T follicular helper cell (primary cell): ENCODE results near the gene INCA1.

Experiments
- DNase-seq: peaks from one replicate; pipeline ENCODE4 v3.0.0-alpha.2; 2020; ENCODE audit warnings: low read depth

The INCA1 gene

DNA sequence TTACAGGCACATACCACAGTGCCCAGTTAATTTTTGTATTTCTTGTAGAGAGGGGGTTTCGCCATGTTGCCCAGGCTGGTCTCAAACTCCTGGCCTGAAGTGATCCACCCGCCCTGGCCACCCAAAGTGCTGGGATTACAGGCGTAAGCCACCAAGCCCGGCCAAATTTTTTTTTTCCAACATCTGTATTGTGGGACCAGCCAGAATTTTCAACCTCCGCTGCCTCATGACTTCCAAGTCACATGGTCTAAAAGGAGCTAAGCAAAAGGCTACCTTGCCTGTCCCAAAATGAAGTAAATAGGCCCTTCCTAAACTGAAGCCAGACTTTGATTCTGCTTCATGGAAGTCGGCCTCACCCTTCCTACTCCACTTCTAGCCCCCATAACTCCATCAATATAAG lies 25.5 kb downstream of the INCA1 start:
- no peak for DNase-seq

DNA sequence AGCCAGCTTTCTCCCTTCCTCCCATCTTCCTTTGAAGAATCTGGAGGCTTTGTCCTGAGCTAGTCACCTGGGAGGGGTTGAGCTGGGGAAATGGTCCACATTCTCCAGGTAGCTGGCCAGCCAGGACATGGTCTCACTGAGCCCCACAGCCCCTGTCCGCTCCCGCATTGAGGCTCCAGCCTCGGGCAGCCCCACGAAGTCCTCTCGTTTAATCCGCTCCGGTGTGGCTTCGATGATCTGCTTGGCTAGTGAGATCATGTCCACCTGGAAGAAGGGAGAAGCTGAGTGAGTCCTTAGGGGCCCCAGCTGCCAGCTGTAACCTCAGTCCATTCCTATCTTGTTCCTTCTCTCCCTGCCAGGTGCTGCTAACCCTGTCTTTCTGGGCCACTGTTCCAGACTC lies 27.0 kb downstream of the INCA1 start:
- no peak for DNase-seq

DNA sequence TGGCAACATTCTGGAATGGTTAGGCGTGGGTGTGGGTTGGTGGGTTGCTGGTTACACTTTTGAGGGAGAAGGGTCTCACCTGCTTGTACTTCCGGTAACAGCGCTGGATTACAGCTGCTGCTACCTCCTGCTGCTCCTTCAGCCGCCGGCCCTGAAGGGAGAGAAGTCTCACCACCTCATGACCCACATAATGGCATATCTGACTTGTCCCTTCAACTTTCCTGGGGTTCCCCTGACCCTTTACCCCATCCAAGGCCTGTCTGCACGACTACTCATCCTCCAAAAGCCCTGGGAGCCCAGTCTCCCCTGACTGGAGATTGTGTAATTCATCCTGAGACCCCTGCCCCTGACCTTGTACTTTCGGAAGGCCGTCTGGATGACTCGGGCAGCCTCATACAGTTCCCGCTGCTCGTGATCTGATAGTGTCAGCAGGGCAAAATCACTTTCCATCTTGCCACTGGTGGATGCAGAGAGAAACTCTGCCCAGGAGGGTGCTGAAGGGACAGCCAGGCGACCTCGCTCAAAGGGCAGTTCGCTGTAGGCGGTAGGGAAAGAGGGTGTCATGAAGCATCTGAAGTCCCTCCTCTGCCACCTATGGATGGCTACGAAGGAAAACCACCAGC lies 27.7 kb downstream of the INCA1 start:
- DNase-seq = no peak

DNA sequence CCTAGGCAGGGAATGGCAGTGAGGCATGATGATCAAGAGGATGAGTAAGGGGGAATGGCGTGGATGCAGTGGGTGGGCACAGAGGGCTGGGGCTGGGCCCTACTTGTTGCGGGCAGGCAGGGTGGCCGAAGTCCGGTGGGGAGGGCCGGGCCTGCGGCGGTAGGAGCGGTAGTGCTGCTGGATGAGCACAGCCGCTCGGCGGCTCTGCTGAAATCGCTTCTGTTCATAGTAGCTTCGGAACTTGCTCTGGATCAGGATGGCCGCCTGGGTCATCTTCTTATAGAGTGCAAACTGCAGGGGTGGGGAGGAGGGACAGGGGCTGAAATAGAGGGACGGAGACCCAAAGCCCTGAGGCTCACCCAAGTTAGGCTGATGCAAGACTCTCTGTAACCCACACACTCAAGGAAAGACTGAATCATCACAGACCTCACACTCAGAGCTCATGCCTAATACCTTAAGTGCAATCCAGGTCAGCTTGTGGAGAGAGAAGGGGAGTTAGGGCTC lies 28.2 kb downstream of the INCA1 start:
- DNase-seq = no peak

DNA sequence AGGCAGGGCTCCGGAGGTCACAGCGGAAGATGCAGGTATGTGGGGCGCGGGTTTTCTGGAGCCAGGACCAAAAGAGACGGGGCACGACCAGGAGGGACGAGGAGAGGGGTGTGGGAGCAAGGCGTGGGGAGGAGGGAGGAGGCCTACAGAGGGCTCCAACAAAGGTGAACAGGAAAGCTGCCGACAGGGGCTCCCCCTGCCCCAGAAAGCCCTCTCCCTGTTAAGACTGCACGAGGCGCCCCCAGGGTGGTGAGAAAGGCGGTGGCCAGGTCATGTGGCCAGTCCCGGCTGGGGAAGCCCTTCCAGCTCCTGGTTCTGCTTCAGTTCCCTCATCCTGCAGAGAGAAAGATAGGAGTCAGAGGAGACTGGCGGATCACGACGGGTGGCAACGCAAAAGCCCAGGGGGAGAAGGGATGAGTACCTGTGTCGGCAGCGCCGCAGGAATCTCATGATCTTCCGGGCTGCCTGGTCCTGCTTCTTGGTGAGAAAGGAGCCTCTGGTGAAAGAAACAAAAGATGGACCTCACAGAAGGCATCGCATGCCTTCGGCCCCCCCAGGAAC lies 28.8 kb downstream of the INCA1 start:
- no peak for DNase-seq

DNA sequence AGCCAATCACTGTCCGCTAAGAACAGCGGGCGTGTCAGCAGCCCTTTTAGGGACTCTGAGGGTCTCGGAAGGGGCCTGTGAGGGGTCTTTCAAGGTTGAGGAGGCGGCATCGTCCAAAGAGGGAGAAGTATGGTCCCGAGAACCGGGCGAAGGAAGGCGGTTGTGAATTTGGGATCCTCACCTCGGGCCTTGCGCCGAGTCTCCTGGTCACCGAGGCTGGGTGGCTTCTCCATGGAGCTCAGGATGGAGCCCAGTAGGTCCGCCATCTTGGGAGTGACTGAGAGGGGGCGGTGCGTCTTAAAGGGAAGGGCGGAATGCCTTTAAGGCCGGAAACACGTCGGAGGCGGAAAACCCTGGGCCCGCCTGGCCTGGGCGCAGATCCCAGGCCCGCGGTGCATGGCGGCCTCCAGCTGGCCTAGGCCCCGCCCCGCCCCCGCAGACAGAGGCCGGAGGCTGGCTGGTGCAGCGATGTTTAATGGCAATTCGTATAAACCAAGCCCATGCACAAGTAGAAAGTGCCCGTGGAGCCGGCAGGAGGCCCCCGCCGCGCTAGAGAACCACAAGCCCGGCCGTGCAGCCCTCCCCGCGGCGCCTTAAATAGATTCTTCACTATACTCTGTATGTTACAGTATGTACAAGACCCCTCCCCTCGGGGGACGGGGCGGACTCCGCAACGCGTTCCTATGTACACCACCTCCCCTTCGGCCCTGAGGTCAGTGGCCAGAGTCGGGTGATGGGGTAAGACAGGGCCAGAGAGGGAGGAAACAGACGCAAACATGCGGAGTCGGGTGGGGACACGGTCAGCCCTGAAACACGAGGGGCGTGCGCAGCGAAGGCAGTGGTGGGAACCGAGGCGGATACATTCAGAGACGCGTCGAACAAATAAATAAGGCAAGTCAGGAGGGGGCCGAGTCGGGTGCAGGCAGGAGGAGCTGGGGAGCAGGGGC lies 29.5 kb downstream of the INCA1 start, which contains the start of gene SPAG7:
Gene SPAG7, minus strand, starts transcription at position 279 of the 947 bp plus-strand sequence. Its CDS starts 13 bp downstream, at position 266.
- DNase-seq = peak; percentile 88

DNA sequence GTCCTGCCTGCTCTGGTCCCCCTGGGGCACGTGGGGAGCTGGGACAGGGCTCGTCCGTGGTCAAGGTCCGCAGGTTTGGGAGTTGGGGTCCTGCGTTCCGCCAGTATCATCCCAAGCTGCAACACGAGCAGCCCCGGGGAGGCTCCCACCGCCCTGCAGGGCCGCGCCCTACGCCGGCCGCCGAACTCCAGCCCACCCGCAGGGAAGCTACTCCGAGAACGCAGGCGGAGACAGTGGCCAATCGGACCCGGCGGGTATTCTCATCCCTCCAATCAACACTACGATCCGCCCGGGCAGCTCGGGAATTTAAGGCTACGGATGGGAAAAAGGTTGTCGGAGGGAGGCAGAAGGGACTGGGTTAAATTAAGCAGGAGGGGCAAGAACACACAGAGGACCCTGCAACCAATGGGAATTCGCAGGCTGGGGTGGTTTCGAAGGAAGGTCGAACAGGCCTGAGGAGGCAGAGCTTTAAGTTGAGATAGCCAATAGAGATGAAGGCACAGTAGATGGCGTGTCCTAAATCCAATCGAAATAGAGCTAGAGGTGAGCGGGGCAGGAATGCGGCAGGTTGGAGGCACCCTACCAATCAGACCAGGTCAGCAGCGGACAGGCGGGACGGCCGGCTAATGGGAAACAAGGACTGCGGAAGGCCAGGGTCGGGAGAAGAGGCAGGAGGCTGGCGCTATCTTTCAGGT lies 30.3 kb downstream of the INCA1 start:
- peak; percentile 86 for DNase-seq

DNA sequence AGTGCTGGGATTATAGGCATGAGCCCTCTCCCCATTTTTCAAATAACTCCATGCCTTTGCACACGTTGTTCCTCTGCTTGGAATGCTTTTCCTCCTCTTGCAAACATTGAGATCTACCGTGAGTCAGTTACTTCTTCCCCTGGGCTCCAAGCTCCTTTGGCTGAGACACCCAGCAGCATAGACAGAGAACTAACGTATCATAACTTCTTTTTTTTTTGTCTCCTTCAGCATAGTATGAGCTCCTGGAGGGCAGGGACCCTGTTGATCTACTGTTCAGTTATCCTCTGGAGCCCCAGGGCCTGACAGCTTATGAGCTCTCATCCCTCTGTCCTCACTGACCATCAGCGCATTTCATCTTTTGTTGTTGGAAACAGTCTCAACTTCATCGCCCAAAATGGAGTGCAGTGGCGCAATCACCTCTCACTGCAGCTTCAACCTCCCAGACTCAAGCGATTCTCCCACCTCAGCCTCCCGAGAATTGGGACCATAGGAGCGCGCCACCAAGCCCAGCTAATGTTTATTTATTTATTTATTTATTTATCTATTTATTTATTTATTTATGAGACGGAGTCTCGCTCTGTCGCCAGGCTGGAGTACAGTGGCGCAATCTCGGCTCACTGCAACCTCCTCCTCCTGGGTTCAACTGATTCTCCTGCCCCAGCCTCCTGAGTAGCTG lies 31.9 kb downstream of the INCA1 start:
- DNase-seq = no peak

DNA sequence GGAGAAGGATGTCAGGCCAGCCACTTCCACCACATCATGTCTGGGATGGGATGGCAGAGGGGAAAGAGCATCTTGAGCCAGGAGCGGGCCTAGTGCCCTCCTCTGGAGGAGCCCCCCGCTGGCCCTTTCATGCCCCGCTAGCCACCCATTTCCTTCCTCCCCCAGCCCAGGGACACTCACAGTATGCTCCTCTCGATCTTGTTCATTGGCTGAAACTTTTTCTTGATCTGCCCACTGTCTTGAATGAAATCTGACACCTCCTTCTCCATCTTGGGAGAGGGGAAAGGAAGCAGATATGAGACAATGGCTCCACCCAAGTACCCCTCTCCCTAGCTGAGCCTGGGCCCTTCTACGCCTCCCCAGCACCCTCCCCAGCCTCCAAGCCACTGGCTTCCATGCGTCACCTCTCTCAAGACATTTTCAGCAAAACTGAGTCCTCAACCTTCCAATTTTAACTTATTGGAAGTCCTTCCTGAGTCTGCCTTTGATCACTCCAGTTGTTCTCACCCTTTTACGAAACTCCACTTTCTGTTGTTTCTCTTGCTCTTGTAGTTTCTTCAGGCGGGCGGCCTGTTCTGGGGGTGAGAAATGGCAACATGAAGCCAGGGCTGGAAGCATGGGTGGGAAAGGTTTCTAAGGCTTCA lies 36.9 kb downstream of the INCA1 start:
- no peak for DNase-seq

DNA sequence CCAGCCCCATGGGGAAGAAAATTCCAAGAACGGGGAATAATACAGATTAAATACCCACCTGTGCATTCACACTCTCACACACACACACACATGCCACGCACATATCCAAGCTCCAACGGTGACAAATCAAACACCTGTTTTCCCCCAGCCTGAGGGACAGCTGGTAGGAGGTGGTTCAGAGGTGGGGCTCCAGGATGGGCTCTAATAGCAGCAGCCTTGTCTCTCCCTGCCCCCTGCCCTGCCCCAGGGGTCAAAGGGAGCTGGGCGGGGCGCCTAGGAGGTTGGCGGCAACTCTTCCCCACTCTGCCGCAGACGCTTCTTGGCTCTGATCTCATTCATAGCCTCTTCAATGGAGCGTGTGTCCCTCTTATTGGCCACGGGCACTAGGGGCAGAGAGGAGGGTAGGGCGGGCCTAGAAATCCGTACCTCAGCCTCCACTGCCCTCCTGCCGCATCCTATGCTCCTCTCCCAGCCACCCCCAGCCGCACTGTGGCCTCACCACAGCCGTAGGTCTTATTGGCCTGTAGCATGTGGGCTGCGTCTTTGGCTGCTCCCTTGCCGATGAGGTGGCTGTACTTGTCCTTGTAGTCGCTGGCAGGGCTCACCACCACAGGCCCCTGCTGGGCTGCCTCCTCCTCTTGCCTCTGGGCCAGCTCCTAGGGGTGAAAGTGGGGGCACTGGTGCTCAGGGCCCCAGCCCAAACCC lies 37.9 kb downstream of the INCA1 start:
- no peak for DNase-seq

DNA sequence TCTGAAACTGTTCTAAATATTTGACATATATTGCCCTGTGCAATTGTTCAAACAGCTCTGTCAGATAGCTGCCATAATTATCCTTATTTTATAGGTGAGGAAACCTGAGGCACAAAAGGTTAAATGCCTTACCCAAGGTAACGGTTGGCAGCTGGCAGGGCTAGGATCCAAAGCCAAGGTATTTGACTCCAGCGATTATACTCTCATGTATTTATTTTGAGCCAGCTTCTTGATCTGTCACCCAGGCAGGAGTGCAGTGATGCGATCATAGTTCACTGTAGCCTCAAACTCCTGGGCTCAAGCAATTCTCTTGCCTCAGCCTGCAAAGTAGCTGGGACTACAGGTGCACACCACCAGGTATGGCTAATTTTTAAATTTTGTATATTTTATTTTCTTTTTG lies 39.2 kb downstream of the INCA1 start:
- DNase-seq = no peak

DNA sequence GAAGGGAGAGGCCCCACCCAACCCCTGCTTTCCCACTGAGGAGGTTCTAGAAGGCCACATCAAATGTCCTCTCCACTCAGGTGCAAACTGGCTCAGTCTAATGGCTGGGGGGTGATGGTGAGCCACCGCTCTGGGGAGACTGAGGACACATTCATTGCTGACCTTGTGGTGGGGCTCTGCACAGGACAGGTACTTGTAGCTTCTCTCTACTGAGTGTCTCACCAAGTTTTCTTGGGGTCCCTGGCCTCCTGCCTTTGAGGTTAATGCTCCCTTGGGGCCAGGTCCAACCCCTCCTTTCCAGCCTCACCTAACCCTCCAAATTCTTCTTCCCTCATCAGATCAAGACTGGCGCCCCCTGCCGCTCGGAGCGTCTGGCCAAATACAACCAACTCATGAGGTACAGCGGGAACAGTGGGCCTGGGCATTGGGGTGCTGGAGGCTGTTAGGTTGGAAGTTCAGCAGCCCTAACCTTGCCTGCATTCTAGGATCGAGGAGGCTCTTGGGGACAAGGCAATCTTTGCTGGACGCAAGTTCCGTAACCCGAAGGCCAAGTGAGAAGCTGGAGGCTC lies 40.7 kb downstream of the INCA1 start:
- DNase-seq = peak; percentile 21

DNA sequence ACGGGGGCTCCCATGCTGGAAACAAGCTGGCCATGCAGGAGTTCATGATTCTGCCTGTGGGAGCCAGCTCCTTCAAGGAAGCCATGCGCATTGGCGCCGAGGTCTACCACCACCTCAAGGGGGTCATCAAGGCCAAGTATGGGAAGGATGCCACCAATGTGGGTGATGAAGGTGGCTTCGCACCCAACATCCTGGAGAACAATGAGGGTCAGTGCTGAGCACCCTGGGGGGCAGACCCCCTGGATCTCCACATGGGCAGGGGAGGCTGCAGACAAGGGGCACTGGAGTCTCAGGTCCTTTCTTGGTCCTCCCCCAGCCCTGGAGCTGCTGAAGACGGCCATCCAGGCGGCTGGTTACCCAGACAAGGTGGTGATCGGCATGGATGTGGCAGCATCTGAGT lies 42.2 kb downstream of the INCA1 start:
- DNase-seq = no peak

DNA sequence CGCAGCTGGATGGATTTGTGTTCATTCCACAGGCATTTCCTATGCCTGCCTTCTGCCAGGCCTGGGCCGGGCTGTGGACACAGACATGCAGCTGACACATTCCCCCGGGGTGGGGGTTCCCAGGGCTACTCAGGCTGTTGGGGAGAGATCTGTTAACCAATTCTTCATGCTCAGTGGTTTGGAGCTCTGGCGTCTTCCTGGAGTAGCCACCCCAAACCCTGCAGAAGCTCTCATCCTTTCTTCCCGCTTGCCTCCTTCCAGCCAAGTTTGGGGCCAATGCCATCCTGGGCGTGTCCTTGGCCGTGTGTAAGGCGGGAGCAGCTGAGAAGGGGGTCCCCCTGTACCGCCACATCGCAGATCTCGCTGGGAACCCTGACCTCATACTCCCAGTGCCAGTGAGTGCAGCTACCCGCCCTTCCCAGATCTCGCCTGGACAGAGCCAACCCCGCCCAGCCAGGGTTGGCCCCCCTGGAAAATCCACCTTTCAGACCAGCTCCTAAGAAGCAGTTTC lies 43.8 kb downstream of the INCA1 start:
- DNase-seq = no peak

DNA sequence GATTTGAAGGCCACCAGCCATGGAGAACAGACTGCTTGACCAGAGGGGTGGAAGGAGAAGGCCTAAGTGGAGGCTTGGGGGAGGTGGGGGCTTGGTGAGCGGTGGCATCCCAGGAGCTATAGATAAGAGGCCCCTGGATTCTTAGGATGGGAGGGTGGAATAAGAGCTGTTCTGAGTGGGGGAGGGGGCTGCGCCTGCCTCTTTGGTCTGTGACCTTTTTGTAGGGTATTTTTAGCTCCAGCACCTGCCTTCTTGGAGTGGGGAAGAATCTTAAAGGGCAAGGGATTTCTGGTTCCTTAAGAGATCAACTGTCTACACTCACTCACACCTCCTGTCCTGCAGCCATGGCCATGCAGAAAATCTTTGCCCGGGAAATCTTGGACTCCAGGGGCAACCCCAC lies 45.8 kb downstream of the INCA1 start:
- no peak for DNase-seq

DNA sequence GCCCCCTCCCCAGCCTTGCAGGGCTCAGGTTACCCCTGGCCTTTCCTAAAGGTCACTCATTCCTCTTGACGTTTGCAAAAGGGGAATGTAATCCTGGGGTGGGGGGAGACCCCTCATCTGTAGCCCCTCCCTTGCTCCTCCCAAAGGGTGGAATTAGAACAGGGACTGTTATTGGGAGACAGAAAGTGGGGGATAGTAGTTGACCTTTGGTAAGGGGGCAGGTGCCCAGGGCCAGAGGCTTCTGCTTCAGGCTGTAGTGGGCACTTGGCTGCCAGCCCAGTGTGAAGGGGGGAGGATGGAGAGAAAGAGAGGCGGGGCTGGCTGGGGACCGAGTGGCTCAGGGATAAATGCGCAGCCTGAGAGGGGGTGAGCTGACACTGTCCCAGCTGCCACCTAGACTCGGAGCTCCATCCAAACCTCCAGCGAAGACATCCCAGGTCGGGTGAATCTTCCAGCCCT lies 46.5 kb downstream of the INCA1 start, which contains the start of gene ENO3:
Gene ENO3, plus strand, starts transcription at position 374 of the 459 bp plus-strand sequence. CDS start 711 bp downstream, outside the sequence.
- DNase-seq = no peak

DNA sequence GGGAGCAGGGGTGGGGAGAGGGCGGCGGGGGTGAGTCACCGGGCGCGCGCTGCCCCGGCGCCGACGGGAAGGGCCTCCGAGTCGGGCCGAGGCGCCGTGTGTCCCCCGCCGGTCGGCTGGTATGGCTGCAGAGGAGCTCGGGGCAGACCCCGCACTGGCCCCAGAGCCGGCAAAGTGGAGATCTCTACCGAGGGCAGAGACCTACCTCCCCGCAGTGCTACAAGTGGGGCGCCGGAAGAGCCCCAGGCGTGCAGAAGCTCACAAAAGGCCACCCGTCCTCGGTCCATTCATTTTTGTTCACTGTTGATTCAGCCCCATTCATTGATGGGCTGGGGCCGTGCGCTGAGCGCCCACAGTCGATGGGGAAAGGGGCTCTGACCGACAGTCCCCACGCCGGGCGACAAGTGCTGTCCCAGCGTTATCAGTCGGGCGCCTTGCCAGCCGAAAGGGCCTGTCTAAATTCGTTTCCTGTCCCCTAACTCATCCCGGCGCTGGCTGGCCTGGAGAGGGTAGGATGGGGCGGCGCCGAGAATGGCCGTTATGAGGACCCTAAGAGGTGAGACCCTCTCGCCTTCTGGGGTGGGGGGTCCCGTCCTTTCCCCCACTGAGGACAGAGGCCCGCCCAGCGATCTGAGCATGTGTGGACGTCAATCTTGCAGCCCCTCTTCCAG lies 47.1 kb downstream of the INCA1 start:
- DNase-seq = no peak

DNA sequence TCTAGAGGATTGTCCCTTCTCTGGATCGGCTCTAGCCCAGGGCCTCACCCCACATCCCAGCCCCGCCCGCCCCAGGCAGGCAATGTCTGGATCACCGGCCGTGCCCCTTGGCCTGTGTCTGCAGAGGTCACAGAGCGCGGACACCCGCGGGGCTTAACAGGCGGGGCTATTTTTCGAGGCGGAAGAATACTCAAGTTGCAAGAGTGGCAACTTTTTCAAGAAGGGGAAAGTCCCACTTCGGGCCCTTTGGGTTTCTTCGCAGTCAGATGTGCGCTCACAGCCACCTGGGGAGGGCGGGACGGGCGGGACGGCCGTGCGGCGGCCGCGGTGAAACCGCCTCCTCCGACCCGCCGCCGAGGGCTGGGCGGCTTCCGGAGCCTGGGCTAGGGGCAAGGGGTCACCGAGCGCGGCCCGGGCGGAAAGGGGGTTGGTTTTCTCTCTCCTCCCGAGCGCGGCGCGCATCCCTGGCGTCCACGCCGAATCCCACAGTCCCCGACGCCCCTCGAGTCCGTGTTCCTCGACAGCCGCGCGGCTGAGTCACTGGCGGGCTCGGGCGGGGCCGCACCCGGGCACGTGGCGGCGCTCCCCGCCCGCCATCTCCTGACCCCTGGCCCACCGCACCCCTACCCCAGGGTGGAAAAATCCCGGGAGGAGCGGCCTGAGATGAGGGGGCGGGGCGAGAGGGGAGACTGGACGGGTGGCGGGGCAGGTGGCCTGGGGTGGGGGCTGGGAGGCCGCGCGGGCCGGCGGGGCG lies 47.8 kb downstream of the INCA1 start:
- DNase-seq = peak; percentile 68
